ENCODE data around the gene DYNC1LI2. TPM values are rescaled to one million over a fixed set of nuclear protein-coding genes. Genes with fewer than 3 reads are reported as not detected.
"Not testable (repeated sequence)": the region's sequence is repeated elsewhere in the genome, so short reads cannot be mapped to it uniquely, and the experiment has no call there.

DYNC1LI2 gene
- total RNA-seq, 1 donor from 2014 or later: 149 TPM

DNA sequence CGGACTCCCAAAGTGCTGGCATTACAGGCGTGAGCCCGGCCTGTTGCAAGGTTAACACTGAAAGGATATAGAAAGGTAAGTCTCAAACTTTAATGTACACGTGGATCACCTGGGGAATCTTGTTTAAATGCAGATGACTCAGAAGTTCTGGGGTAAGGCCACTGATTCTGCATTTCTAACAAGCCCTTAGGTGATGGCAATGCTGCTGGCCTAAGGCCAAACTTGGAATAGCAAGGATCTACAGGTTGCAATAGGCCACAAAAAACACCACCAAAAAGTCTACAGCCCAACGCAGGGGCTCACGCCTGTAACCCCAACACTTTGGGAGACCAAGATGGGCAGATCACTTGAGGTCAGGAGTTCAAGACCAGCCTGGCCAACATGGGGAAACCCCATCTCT lies 59.1 kb downstream of the DYNC1LI2 start:
- Histone ChIP-seq H3K36me3 (no peaks in the 10 kb centered on the region), H3K4me1 (peaks cover 25% of the 10 kb centered on the region), H3K9me3 (no peaks in the 10 kb centered on the region), H3K27ac (no peak overlapping the region), H3K4me3 (no peak overlapping the region), H3K27me3 (no peaks in the 10 kb centered on the region)
- TF ChIP-seq CTCF (IDR thresholded peaks at IDR 0.05) (no peak), POLR2AphosphoS5 (IDR thresholded peaks at IDR 0.05; ENCODE audit: insufficient read depth in 1 of 2, low read depth in 1 of 2) (no peak), POLR2A (IDR thresholded peaks at IDR 0.05) (no peak)
- intact Hi-C loops (cut with DNase I): no loop called here
- no peak for DNase-seq (ENCODE audit: extremely low spot score in 2 of 2)

DNA sequence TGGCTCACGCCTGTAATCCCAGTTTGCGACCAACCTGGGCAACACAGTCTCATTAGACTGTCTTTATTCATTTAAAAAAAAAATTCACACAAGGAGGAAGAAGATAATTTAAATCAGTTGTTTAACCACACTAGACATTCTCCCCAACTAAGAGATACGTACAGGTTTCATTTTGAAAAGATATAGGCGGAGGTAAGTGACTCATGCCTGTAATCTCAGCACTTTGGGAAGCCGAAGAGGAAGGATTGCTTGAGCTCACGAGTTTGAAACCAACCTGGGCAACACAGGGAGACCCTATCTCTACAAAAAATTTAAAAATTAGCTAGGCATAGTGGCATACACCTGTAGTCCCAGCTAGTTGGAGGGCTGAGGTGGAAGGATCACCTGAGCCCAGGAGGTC lies 60.2 kb downstream of the DYNC1LI2 start:
- Histone ChIP-seq H3K27me3 (no peaks in the 10 kb centered on the region), H3K36me3 (no peaks in the 10 kb centered on the region), H3K27ac (no peak overlapping the region), H3K4me1 (peaks cover 19% of the 10 kb centered on the region), H3K4me3 (no peak overlapping the region), H3K9me3 (no peaks in the 10 kb centered on the region)
- DNase-seq (ENCODE audit: extremely low spot score in 2 of 2): no peak
- TF ChIP-seq POLR2AphosphoS5 (IDR thresholded peaks at IDR 0.05; ENCODE audit: insufficient read depth in 1 of 2, low read depth in 1 of 2) (no peak), CTCF (IDR thresholded peaks at IDR 0.05) (no peak), POLR2A (IDR thresholded peaks at IDR 0.05) (no peak)
- intact Hi-C loops (cut with DNase I): no loop called here

DNA sequence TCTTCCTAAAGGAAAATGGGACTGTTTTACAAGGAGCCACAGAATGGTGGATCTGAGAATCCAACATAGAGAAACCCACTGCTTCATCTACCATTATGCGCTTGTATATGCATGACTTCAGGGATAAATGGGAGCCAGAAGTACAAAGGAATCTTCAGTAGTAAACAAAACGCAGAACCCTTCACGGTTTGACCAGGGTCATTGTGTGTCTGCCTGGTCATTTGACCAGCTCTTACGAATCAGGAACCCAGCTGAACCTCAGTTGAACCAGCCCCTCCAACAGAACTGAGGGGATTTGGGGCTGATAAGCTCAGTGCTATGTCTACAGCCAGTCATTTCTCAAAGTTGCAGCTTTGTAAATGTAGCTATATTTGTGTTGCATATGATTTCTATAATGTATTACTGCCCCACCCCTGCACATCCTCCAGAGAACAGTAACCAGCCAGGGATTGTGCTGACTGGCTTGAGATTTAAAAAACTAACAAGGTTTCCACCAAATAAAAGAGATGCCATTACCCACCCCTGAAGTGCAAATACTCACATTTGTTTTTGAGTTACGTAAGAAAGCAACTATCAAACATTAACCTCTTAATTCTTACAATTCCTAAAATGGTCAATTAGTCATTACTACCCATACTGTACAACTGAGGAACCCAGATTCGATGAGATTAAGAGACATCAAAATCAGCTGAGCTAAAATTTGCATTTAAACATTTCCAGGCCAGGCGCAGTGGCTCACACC lies 61.1 kb downstream of the DYNC1LI2 start:
- H3K9me3 ChIP-seq: no peaks in the 10 kb centered on the region
- no peaks in the 10 kb centered on the region for H3K27me3 ChIP-seq
- intact Hi-C loops (cut with DNase I): no loop called here
- no peak overlapping the region for H3K27ac ChIP-seq
- no peaks in the 10 kb centered on the region for H3K36me3 ChIP-seq
- no peak overlapping the region for H3K4me3 ChIP-seq
- TF ChIP-seq POLR2A (IDR thresholded peaks at IDR 0.05) (no peak), CTCF (IDR thresholded peaks at IDR 0.05) (no peak), POLR2AphosphoS5 (IDR thresholded peaks at IDR 0.05; ENCODE audit: insufficient read depth in 1 of 2, low read depth in 1 of 2) (no peak)
- no peak for DNase-seq (ENCODE audit: extremely low spot score in 2 of 2)
- H3K4me1 ChIP-seq: peaks cover 11% of the 10 kb centered on the region

DNA sequence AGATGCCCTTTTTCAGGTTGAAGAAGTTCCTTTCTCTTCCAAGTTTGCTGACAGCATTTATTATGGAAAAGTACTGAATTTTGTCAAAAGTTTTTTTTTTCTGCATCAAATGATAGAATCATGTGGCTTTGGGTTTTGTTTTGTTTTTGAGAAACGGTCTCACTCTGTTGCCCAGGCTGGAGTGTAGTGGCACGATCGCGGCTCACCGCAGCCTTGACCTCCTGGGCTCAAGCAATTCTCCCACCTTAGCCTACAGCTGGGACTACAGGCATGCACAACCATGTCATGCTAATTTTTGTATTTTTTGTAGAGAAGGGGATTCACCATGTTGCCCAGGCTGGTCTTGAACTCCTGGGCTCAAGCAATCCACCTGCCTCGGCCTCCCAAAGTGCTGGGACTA lies 62.1 kb downstream of the DYNC1LI2 start:
- no peak for TF ChIP-seq CTCF (IDR thresholded peaks at IDR 0.05)
- no peak for TF ChIP-seq POLR2A (IDR thresholded peaks at IDR 0.05)
- no peak for TF ChIP-seq POLR2AphosphoS5 (IDR thresholded peaks at IDR 0.05; ENCODE audit: insufficient read depth in 1 of 2, low read depth in 1 of 2)
- H3K4me1 ChIP-seq: peaks cover 4% of the 10 kb centered on the region
- H3K27ac ChIP-seq: no peak overlapping the region
- H3K4me3 ChIP-seq: no peak overlapping the region
- DNase-seq (ENCODE audit: extremely low spot score in 2 of 2): no peak
- intact Hi-C loops (cut with DNase I): no loop called here
- H3K36me3 ChIP-seq: no peaks in the 10 kb centered on the region
- no peaks in the 10 kb centered on the region for H3K27me3 ChIP-seq
- H3K9me3 ChIP-seq: no peaks in the 10 kb centered on the region

DNA sequence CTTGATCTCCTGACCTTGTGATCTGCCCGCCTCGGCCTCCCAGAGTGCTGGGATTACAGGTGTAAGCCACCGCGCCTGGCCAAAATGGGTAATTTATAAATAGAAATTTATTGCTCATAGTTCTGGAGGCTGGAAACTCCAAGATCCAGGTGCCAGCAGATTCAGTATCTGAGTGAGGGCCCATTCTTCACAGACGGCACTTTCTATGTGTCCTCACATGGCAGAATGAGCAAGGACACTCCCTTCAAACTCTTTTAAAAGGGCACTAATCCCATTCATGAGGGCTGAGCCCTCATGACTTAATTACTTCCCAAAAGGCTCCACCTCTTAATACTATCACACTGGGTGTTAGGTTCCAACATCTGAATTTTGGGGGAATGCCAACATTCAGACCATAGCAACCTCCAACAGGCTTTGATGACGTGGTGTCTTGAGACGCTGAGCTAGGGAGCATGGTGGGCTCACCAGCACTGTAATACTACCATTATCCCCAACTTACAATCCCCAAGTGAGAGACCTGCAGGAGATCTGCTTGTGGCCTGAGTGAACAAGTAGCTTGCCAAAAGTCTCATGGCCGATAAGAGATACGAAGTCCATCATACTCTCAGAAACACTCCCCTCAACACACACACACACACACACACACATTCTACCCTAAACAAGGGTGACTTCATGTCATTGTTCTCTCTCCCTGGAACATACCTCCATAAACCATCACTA lies 63.3 kb downstream of the DYNC1LI2 start:
- no peak for TF ChIP-seq CTCF (IDR thresholded peaks at IDR 0.05)
- TF ChIP-seq POLR2A (IDR thresholded peaks at IDR 0.05): no peak
- TF ChIP-seq POLR2AphosphoS5 (IDR thresholded peaks at IDR 0.05; ENCODE audit: insufficient read depth in 1 of 2, low read depth in 1 of 2): no peak

GRCh38 chr16:66685501-66686115 lies 65.8 kb downstream of the DYNC1LI2 start:
- H3K4me1 ChIP-seq; H3K27me3 ChIP-seq; H3K36me3 ChIP-seq; H3K4me3 ChIP-seq; DNase-seq (ENCODE audit: extremely low spot score in 2 of 2); H3K9me3 ChIP-seq; intact Hi-C loops (cut with DNase I); H3K27ac ChIP-seq: not testable (repeated sequence)

More for the DNA sequence above, 63.3 kb downstream of the DYNC1LI2 start:
- H3K27ac ChIP-seq: no peak overlapping the region
- H3K27me3 ChIP-seq: no peaks in the 10 kb centered on the region
- H3K4me1 ChIP-seq: no peaks in the 10 kb centered on the region
- no peak overlapping the region for H3K4me3 ChIP-seq
- H3K9me3 ChIP-seq: no peaks in the 10 kb centered on the region
- H3K36me3 ChIP-seq: no peaks in the 10 kb centered on the region
- intact Hi-C loops (cut with DNase I): no loop called here
- no peak for DNase-seq (ENCODE audit: extremely low spot score in 2 of 2)

Measured in vagina (tissue), 2 donors.